Caki2 (cell line): Measurements from ENCODE around the gene FAM118B. TPM values are rescaled to one million over a fixed set of nuclear protein-coding genes. Genes with fewer than 3 reads are reported as not detected.
A peak's percentile ranks its signal among the peaks of the same experiment; 100 is the strongest.
"Not testable (repeated sequence)": the region's sequence is repeated elsewhere in the genome, so short reads cannot be mapped to it uniquely, and the experiment has no call there.

Experiments used
- DNase-seq: peaks from one replicate; pipeline ENCODE4 v3.0.0-alpha.2; 2015; ENCODE audit warnings: low read depth
- in situ Hi-C: cut with HindIII; loops from 2 replicates; pipeline ENCODE4 v1.10.0; 2016; ENCODE audit warnings: low sequenced_read_pairs, low pct_unique_long_range_greater_than_20kb, mixed read lengths
- total RNA-seq: library from RNA; depleted of rRNA; stranded (reverse); fragments of >200 nt; shearing (Covaris generic); gene quantifications from 2 replicates; pipeline ENCODE4 v1.2.3, GENCODE V29; 2014; ENCODE audit warnings: low replicate concordance

Gene FAM118B
- total RNA-seq, 1 experiment from 2014 or later: 5.7 TPM

GRCh38 chr11:126210871-126211235 lies 729 bp upstream of the FAM118B start:
- in situ Hi-C loops: no loop called here
- DNase-seq: no peak

- in situ Hi-C loops: no loop called here
- no peak for DNase-seq
These were observed 593 bp downstream of the FAM118B start for GRCh38 chr11:126212089-126212660.

- in situ Hi-C loops: no loop called here
These were observed 2.9 kb downstream of the FAM118B start for GRCh38 chr11:126214441-126214840.

GRCh38 chr11:126214841-126215240 lies 3.3 kb downstream of the FAM118B start:
- peak; percentile 6 for DNase-seq
- in situ Hi-C loops: no loop called here

More at GRCh38 chr11:126214441-126214840, 2.9 kb downstream of the FAM118B start:
- DNase-seq: no peak

GRCh38 chr11:126216526-126217305 lies 5.1 kb downstream of the FAM118B start:
- in situ Hi-C loops: no loop called here
- DNase-seq: no peak

GRCh38 chr11:126217491-126217890 lies 5.9 kb downstream of the FAM118B start:
- in situ Hi-C loops: no loop called here
- DNase-seq: no peak

- in situ Hi-C loops: no loop called here
- no peak for DNase-seq
These were observed 8.0 kb downstream of the FAM118B start for GRCh38 chr11:126219547-126219946.

- in situ Hi-C loops: no loop called here
- DNase-seq: no peak
These were observed 13.2 kb downstream of the FAM118B start for GRCh38 chr11:126224647-126225294.

GRCh38 chr11:126225295-126225665 lies 13.7 kb downstream of the FAM118B start:
- in situ Hi-C loops: no loop called here
- DNase-seq: no peak

GRCh38 chr11:126226334-126227084 lies 14.9 kb downstream of the FAM118B start:
- in situ Hi-C loops: no loop called here
- no peak for DNase-seq

GRCh38 chr11:126229858-126230540 lies 18.4 kb downstream of the FAM118B start:
- no peak for DNase-seq

GRCh38 chr11:126231725-126232459 lies 20.3 kb downstream of the FAM118B start:
- no peak for DNase-seq
- in situ Hi-C loops: no loop called here

More at GRCh38 chr11:126229858-126230540, 18.4 kb downstream of the FAM118B start:
- in situ Hi-C loops: no loop called here

GRCh38 chr11:126232683-126233082 lies 21.1 kb downstream of the FAM118B start:
- DNase-seq: no peak
- in situ Hi-C loops: no loop called here

- no peak for DNase-seq
- in situ Hi-C loops: no loop called here
These were observed 21.8 kb downstream of the FAM118B start for GRCh38 chr11:126233391-126233790.

GRCh38 chr11:126246636-126247035 lies 35.1 kb downstream of the FAM118B start:
- in situ Hi-C loops: no loop called here
- no peak for DNase-seq

GRCh38 chr11:126253265-126253664 lies 41.7 kb downstream of the FAM118B start:
- in situ Hi-C loops: no loop called here
- no peak for DNase-seq

- in situ Hi-C loops: no loop called here
- DNase-seq: no peak
These were observed 43.2 kb downstream of the FAM118B start for GRCh38 chr11:126254819-126255218.

- DNase-seq, in situ Hi-C loops: not testable (repeated sequence)
These were observed 43.9 kb downstream of the FAM118B start for GRCh38 chr11:126255507-126255906.
